K562 (cell line): ENCODE results near the gene ATP13A1. TPM values are rescaled to one million over a fixed set of nuclear protein-coding genes. Genes with fewer than 3 reads are reported as not detected.

Experiments used
- CAMTA2 ChIP-seq: fragments of 250-450 bp; sonication (Bioruptor Pico); conservative IDR thresholded peaks from 2 replicates; pipeline ENCODE4 v1.5.1; 2022
- CCNT2 ChIP-seq: IDR thresholded peaks from 2 replicates; pipeline ENCODE4 v1.6.1; 2011; ENCODE audit warnings: borderline replicate concordance, low read depth, mild to moderate bottlenecking, moderate library complexity, mixed read lengths, low read length; ENCODE audit not compliant: insufficient read length; ENCODE audit errors: extremely low read depth
- CTBP1 ChIP-seq: fragments of 450-650 bp; IDR thresholded peaks from 2 replicates; pipeline ENCODE4 v1.6.1; 2016; ENCODE audit warnings: borderline replicate concordance
- HNRNPLL ChIP-seq: fragments of 200-400 bp; formaldehyde crosslinking; IDR thresholded peaks from 2 replicates; pipeline ENCODE4 v1.6.1; 2017; ENCODE audit warnings: low read length, low read depth, mild to moderate bottlenecking; ENCODE audit not compliant: poor library complexity, severe bottlenecking
- KAT2B ChIP-seq: IDR thresholded peaks from one replicate; pipeline ENCODE4 v1.6.1; 2012; ENCODE audit warnings: low read depth, mild to moderate bottlenecking, control low read depth, inconsistent platforms, low read length, moderate library complexity
- POLR2H ChIP-seq: IDR thresholded peaks from 2 replicates; pipeline ENCODE4 v1.6.1; 2016; ENCODE audit warnings: missing genetic modification characterization, low read depth, mild to moderate bottlenecking, control low read depth, missing compliant biosample characterization, moderate library complexity
- SREBF1 ChIP-seq: fragments of 150-350 bp; IDR thresholded peaks from 2 replicates; pipeline ENCODE4 v1.6.1; 2014; ENCODE audit warnings: antibody characterized with exemption, low read depth, low read length, borderline replicate concordance
- ZBTB7A ChIP-seq: IDR thresholded peaks from 2 replicates; pipeline ENCODE4 v1.6.1; 2011; ENCODE audit warnings: low read depth, mild to moderate bottlenecking, low read length, moderate library complexity, borderline replicate concordance; ENCODE audit not compliant: control insufficient read depth
- ZNF140 ChIP-seq: fragments of 250-450 bp; sonication (Bioruptor Pico); IDR thresholded peaks from 2 replicates; pipeline ENCODE4 v1.8.0; 2021; ENCODE audit warnings: moderate library complexity, mild to moderate bottlenecking, inconsistent platforms
- ZNF143 ChIP-seq: sonication (generic); formaldehyde crosslinking; IDR thresholded peaks from 2 replicates; pipeline ENCODE4 v1.9.0; 2022; ENCODE audit warnings: mild to moderate bottlenecking, missing genetic modification reagents
- ZNF354B ChIP-seq: fragments of 250-450 bp; sonication (Bioruptor Pico); IDR thresholded peaks from 2 replicates; pipeline ENCODE4 v1.4.0; 2020
- ZNF384 ChIP-seq: IDR thresholded peaks from 2 replicates; pipeline ENCODE4 v1.6.1; 2012; ENCODE audit warnings: low read depth, low read length, improper control_type of control experiment
- polyA plus RNA-seq, 8 experiments: library from polyadenylated mRNA; depleted of rRNA in 4 of 8; stranded (reverse) in 5 of 8; unstranded in 3 of 8; fragments of >200 nt; fragmentation: Nextera tagmentation in 2 of 8; fragmentation: Illumina TruSeq in 1 of 8; extraction: Ambion mirVana in 2 of 8; extraction: Trizol in 1 of 8; gene quantifications; 2 replicates each; pipeline versions ENCODE4 v1.2.1 to v1.2.3, GENCODE V29; 2011 to 2014; ENCODE audit warnings: inconsistent platforms in 1 of 8, missing spikeins in 1 of 8
- total RNA-seq, 7 experiments: library from RNA; depleted of rRNA in 6 of 7; stranded (reverse); fragments of >200 nt in 6 of 7; fragmentation: Illumina TruSeq in 2 of 7; extraction: Trizol in 2 of 7; gene quantifications; 2 replicates each; pipeline versions ENCODE4 v1.2.1 to v1.2.3, GENCODE V29; 2011 to 2021; ENCODE audit warnings: low replicate concordance in 1 of 7
- TF ChIP-seq, protein P1 (sequence below): fragments of 250-450 bp; sonication (Bioruptor Pico); IDR thresholded peaks from 2 replicates; pipeline ENCODE4 v1.8.0; 2021; ENCODE audit warnings: moderate library complexity, mild to moderate bottlenecking, inconsistent platforms
- TF ChIP-seq, protein P2 (sequence below): fragments of 450-650 bp; IDR thresholded peaks from 2 replicates; pipeline ENCODE4 v1.7.1; 2018; ENCODE audit warnings: mild to moderate bottlenecking, low read depth; ENCODE audit not compliant: partially characterized antibody
- TF ChIP-seq, protein P3 (sequence below): IDR thresholded peaks from 2 replicates; pipeline ENCODE4 v1.6.1; 2014; ENCODE audit warnings: antibody characterized with exemption
- TF ChIP-seq, protein P4 (sequence below): sonication (generic); formaldehyde crosslinking; IDR thresholded peaks from 2 replicates; pipeline ENCODE4 v1.8.1; 2023; ENCODE audit warnings: missing genetic modification reagents, mild to moderate bottlenecking, borderline replicate concordance

ATP13A1 gene
- total and polyA plus RNA-seq, 9 of the 15 experiments (the other 6 are each of a cell fraction or from before 2014, with no cell fraction given): 0.90 to 83.8 (median 23.1) TPM

DNA sequence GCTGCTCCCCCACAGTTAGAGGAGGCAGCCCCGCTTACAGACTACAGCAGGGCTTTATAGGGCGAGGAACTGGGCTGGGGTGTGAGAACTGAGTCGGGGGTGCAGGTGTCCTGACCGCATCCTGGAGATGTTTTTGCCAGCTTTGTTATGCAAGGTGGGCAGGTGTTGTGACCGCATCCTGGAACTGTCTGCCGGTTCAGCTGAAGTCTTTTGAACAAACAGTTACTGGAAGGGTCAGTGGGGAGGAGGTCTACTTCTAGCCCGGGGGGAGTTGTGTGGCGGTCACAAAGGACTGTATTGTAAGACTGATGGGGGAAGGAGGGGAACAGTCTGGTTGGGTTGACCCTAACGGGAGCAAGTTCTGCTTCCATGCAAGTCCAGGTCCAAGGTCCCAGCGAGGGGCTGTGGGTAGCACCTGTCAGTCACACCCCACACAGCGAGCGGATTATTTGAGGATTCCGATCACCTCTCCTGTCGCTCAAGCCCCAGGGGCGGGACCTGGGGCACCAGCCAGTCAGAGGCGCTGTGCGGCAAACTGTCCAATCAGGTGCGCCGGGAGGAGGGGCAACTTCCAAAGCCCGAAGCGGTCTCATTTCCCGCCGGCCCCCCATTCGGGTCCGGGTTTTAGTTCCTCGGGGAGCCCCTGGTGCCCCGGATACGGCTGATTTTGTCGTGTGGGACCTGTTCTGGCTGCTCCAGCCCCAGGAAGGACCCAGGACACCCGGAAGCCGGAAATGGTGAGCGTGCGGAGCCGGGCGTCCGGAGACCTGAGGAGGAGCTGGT, 4.9 kb upstream of the ATP13A1 start, which contains the start of gene ZNF101 (continued):
- TF ChIP-seq, protein P1, sequence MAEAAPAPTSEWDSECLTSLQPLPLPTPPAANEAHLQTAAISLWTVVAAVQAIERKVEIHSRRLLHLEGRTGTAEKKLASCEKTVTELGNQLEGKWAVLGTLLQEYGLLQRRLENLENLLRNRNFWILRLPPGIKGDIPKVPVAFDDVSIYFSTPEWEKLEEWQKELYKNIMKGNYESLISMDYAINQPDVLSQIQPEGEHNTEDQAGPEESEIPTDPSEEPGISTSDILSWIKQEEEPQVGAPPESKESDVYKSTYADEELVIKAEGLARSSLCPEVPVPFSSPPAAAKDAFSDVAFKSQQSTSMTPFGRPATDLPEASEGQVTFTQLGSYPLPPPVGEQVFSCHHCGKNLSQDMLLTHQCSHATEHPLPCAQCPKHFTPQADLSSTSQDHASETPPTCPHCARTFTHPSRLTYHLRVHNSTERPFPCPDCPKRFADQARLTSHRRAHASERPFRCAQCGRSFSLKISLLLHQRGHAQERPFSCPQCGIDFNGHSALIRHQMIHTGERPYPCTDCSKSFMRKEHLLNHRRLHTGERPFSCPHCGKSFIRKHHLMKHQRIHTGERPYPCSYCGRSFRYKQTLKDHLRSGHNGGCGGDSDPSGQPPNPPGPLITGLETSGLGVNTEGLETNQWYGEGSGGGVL: no peak
- TF ChIP-seq, protein P2, sequence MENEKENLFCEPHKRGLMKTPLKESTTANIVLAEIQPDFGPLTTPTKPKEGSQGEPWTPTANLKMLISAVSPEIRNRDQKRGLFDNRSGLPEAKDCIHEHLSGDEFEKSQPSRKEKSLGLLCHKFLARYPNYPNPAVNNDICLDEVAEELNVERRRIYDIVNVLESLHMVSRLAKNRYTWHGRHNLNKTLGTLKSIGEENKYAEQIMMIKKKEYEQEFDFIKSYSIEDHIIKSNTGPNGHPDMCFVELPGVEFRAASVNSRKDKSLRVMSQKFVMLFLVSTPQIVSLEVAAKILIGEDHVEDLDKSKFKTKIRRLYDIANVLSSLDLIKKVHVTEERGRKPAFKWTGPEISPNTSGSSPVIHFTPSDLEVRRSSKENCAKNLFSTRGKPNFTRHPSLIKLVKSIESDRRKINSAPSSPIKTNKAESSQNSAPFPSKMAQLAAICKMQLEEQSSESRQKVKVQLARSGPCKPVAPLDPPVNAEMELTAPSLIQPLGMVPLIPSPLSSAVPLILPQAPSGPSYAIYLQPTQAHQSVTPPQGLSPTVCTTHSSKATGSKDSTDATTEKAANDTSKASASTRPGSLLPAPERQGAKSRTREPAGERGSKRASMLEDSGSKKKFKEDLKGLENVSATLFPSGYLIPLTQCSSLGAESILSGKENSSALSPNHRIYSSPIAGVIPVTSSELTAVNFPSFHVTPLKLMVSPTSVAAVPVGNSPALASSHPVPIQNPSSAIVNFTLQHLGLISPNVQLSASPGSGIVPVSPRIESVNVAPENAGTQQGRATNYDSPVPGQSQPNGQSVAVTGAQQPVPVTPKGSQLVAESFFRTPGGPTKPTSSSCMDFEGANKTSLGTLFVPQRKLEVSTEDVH: peak; percentile 74
- TF ChIP-seq ZNF384 (no peak), SREBF1 (no peak), HNRNPLL (no peak), ZBTB7A (no peak), CCNT2 (no peak), CAMTA2 (CRISPR knock-in tag) (no peak), POLR2H (0 out of 2 replicates have a peak, but pooled peaks have one; percentile 33), ZNF354B (CRISPR knock-in tag) (no peak), KAT2B (no peak), CTBP1 (no peak), ZNF140 (CRISPR knock-in tag) (no peak), ZNF143 (CRISPR knock-in tag) (no peak)
- TF ChIP-seq, protein P3, sequence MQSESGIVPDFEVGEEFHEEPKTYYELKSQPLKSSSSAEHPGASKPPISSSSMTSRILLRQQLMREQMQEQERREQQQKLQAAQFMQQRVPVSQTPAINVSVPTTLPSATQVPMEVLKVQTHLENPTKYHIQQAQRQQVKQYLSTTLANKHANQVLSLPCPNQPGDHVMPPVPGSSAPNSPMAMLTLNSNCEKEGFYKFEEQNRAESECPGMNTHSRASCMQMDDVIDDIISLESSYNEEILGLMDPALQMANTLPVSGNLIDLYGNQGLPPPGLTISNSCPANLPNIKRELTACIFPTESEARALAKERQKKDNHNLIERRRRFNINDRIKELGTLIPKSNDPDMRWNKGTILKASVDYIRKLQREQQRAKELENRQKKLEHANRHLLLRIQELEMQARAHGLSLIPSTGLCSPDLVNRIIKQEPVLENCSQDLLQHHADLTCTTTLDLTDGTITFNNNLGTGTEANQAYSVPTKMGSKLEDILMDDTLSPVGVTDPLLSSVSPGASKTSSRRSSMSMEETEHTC: no peak
- TF ChIP-seq, protein P4, sequence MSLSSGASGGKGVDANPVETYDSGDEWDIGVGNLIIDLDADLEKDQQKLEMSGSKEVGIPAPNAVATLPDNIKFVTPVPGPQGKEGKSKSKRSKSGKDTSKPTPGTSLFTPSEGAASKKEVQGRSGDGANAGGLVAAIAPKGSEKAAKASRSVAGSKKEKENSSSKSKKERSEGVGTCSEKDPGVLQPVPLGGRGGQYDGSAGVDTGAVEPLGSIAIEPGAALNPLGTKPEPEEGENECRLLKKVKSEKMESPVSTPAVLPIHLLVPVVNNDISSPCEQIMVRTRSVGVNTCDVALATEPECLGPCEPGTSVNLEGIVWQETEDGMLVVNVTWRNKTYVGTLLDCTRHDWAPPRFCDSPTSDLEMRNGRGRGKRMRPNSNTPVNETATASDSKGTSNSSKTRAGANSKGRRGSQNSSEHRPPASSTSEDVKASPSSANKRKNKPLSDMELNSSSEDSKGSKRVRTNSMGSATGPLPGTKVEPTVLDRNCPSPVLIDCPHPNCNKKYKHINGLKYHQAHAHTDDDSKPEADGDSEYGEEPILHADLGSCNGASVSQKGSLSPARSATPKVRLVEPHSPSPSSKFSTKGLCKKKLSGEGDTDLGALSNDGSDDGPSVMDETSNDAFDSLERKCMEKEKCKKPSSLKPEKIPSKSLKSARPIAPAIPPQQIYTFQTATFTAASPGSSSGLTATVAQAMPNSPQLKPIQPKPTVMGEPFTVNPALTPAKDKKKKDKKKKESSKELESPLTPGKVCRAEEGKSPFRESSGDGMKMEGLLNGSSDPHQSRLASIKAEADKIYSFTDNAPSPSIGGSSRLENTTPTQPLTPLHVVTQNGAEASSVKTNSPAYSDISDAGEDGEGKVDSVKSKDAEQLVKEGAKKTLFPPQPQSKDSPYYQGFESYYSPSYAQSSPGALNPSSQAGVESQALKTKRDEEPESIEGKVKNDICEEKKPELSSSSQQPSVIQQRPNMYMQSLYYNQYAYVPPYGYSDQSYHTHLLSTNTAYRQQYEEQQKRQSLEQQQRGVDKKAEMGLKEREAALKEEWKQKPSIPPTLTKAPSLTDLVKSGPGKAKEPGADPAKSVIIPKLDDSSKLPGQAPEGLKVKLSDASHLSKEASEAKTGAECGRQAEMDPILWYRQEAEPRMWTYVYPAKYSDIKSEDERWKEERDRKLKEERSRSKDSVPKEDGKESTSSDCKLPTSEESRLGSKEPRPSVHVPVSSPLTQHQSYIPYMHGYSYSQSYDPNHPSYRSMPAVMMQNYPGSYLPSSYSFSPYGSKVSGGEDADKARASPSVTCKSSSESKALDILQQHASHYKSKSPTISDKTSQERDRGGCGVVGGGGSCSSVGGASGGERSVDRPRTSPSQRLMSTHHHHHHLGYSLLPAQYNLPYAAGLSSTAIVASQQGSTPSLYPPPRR (CRISPR knock-in tag): no peak
